H1 (cell line): Measurements from ENCODE around the gene ADGRG2. TPM values are rescaled to one million over a fixed set of nuclear protein-coding genes. Genes with fewer than 3 reads are reported as not detected.

ENCODE experiments used
- CTCF ChIA-PET: fragments of 300-600 bp; sonication (Branson Sonifier 250); formaldehyde crosslinking; loops from one replicate; lab custom pipeline; 2021; ENCODE audit not compliant: partially characterized antibody; lab: Charles Lee
- POLR2A ChIA-PET: fragments of 300-600 bp; sonication (Branson Sonifier 250); formaldehyde crosslinking; loops from one replicate; lab custom pipeline; 2021; ENCODE audit warnings: inconsistent platforms; ENCODE audit not compliant: partially characterized antibody; lab: Charles Lee
- DNase-seq, 2 experiments: peaks; one replicate each; pipeline versions ENCODE4 v3.0.0 to v3.0.0-alpha.2; 2010 to 2022; ENCODE audit warnings: low spot score in 2 of 2, low read depth in 1 of 2, mixed read lengths in 1 of 2
- FAIRE-seq: peaks from 2 replicates; lab custom pipeline; 2011; peaks lifted over from hg19 to GRCh38; lab: Jason Lieb, UNC
- H2AFZ ChIP-seq: 2 replicates; pipeline ENCODE4 v1.8.1; 2012; ENCODE audit warnings: low read length, inconsistent platforms
- H2AK5ac ChIP-seq: 2 replicates; pipeline ENCODE4 v1.6.1; 2013; ENCODE audit warnings: low read depth, low read length
- H2BK120ac ChIP-seq: replicated peaks from 2 replicates; pipeline ENCODE3; 2013; ENCODE audit warnings: low read depth, low read length, inconsistent platforms
- H2BK12ac ChIP-seq: 2 replicates; pipeline ENCODE4 v1.6.1; 2013; ENCODE audit warnings: low read depth, low read length
- H2BK15ac ChIP-seq: 2 replicates; pipeline ENCODE4 v1.6.1; 2013; ENCODE audit warnings: low read length
- H2BK20ac ChIP-seq: 2 replicates; pipeline ENCODE4 v1.6.1; 2013; ENCODE audit warnings: low read length
- H2BK5ac ChIP-seq: 2 replicates; pipeline ENCODE4 v1.6.1; 2013; ENCODE audit warnings: low read depth, low read length
- H3K14ac ChIP-seq: 2 replicates; pipeline ENCODE4 v1.6.1; 2013; ENCODE audit warnings: inconsistent platforms; ENCODE audit not compliant: insufficient read length
- H3K18ac ChIP-seq: 2 replicates; pipeline ENCODE4 v1.6.1; 2013; ENCODE audit warnings: low read length; ENCODE audit errors: extremely low read depth
- H3K23ac ChIP-seq: 2 replicates; pipeline ENCODE4 v1.6.1; 2013; ENCODE audit warnings: inconsistent platforms; ENCODE audit not compliant: insufficient read length
- H3K23me2 ChIP-seq: 2 replicates; pipeline ENCODE4 v1.6.1; 2013; ENCODE audit warnings: low read depth, low read length
- H3K27ac ChIP-seq: 2 replicates; pipeline ENCODE4 v1.6.1; 2011; ENCODE audit warnings: low read depth, low read length, inconsistent platforms
- H3K27me3 ChIP-seq, 4 experiments: replicated peaks in 1 of 4; 1 replicate in 1 of 4; 2 replicates in 3 of 4; pipeline versions ENCODE4 v1.6.1 to v1.8.1; 2011 to 2013; ENCODE audit warnings: low read length in 3 of 4, mild to moderate bottlenecking in 3 of 4, inconsistent platforms in 2 of 4, mixed read lengths in 2 of 4, moderate library complexity in 1 of 4; ENCODE audit not compliant: control insufficient read depth in 3 of 4, insufficient read depth in 3 of 4; ENCODE audit errors: extremely low read depth in 1 of 4
- H3K36me3 ChIP-seq, 4 experiments: 2 replicates each; pipeline versions ENCODE4 v1.6.1 to v1.8.1; 2011 to 2013; ENCODE audit warnings: mild to moderate bottlenecking in 4 of 4, low read length in 3 of 4, moderate library complexity in 2 of 4, control low read depth in 1 of 4, inconsistent platforms in 1 of 4; ENCODE audit not compliant: insufficient read depth in 4 of 4, control insufficient read depth in 2 of 4
- H3K4ac ChIP-seq: replicated peaks from 2 replicates; pipeline ENCODE3; 2013; ENCODE audit warnings: low read length, low read depth, mixed read lengths, inconsistent platforms; ENCODE audit not compliant: insufficient read length
- H3K4me1 ChIP-seq, 4 experiments: replicated peaks in 1 of 4; 1 replicate in 1 of 4; 2 replicates in 3 of 4; pipeline versions ENCODE4 v1.6.1 to v1.8.1; 2011 to 2013; ENCODE audit warnings: low read length in 3 of 4, inconsistent platforms in 2 of 4, mixed read lengths in 1 of 4; ENCODE audit not compliant: insufficient read depth in 4 of 4, control insufficient read depth in 3 of 4
- H3K4me2 ChIP-seq, 2 experiments: 2 replicates each; pipeline versions ENCODE4 v1.6.1 to v1.8.1; 2011 to 2013; ENCODE audit warnings: low read depth in 2 of 2, low read length in 2 of 2, control low read depth in 1 of 2, inconsistent platforms in 1 of 2, mild to moderate bottlenecking in 1 of 2; ENCODE audit not compliant: insufficient read depth in 1 of 2
- H3K4me3 ChIP-seq, 4 experiments: fragments of 200-600, 300-600 bp in 1 of 4; sonication (generic), shearing (Covaris generic), sonication (Bioruptor Twin) in 1 of 4; 2 replicates each; pipeline versions ENCODE4 v1.5.1 to v1.8.1; 2011 to 2016; ENCODE audit warnings: low read length in 4 of 4, low read depth in 3 of 4, control low read depth in 2 of 4, inconsistent platforms in 2 of 4, mild to moderate bottlenecking in 2 of 4, mixed read lengths in 1 of 4, moderate library complexity in 1 of 4; ENCODE audit not compliant: insufficient read depth in 2 of 4; ENCODE audit errors: extremely low read depth in 1 of 4
- H3K56ac ChIP-seq: replicated peaks from 2 replicates; pipeline ENCODE3; 2013; ENCODE audit warnings: low read depth, mild to moderate bottlenecking, mixed read lengths, low read length, inconsistent platforms; ENCODE audit not compliant: insufficient read length
- H3K79me1 ChIP-seq: 2 replicates; pipeline ENCODE4 v1.6.1; 2013; ENCODE audit warnings: low read depth, low read length, control low read depth
- H3K79me2 ChIP-seq, 2 experiments: 2 replicates each; pipeline versions ENCODE4 v1.6.1 to v1.8.1; 2012 to 2013; ENCODE audit warnings: low read length in 2 of 2, mild to moderate bottlenecking in 2 of 2, inconsistent platforms in 1 of 2; ENCODE audit not compliant: insufficient read depth in 2 of 2, control insufficient read depth in 1 of 2
- H3K9ac ChIP-seq, 4 experiments: replicated peaks in 1 of 4; 1 replicate in 1 of 4; 2 replicates in 3 of 4; pipeline versions ENCODE4 v1.6.1 to v1.8.1; 2011 to 2013; ENCODE audit warnings: low read depth in 3 of 4, low read length in 3 of 4, control low read depth in 2 of 4, mild to moderate bottlenecking in 2 of 4, moderate library complexity in 2 of 4, inconsistent platforms in 1 of 4; ENCODE audit errors: extremely low read depth in 1 of 4
- H3K9me3 ChIP-seq, 2 experiments: 2 replicates each; pipeline versions ENCODE4 v1.6.1 to v1.8.1; 2012 to 2013; ENCODE audit warnings: mild to moderate bottlenecking in 2 of 2, moderate library complexity in 2 of 2, control low read depth in 1 of 2, inconsistent platforms in 1 of 2, low read depth in 1 of 2, low read length in 1 of 2, mixed read lengths in 1 of 2; ENCODE audit not compliant: insufficient read depth in 2 of 2
- H4K20me1 ChIP-seq, 2 experiments: replicated peaks in 1 of 2; 2 replicates each; pipeline versions ENCODE3 to v1.8.1; 2011 to 2013; ENCODE audit warnings: inconsistent platforms in 2 of 2, low read length in 2 of 2, mild to moderate bottlenecking in 1 of 2; ENCODE audit not compliant: insufficient read depth in 2 of 2, control insufficient read depth in 1 of 2
- H4K5ac ChIP-seq: 2 replicates; pipeline ENCODE4 v1.6.1; 2013; ENCODE audit warnings: low read length, low read depth, mixed read lengths, inconsistent platforms; ENCODE audit not compliant: insufficient read length
- H4K8ac ChIP-seq: 2 replicates; pipeline ENCODE4 v1.8.0; 2013; ENCODE audit warnings: mild to moderate bottlenecking, moderate library complexity, low read length, inconsistent platforms; ENCODE audit not compliant: insufficient read depth; ENCODE audit errors: extremely low read depth
- H4K91ac ChIP-seq: replicated peaks from 2 replicates; pipeline ENCODE3; 2013; ENCODE audit warnings: low read length, mixed read lengths, inconsistent platforms; ENCODE audit not compliant: insufficient read length
- ASH2L ChIP-seq: fragments of 200-600, 300-600 bp; sonication (generic); IDR thresholded peaks from one replicate; pipeline ENCODE4 v1.7.1; 2017; ENCODE audit warnings: low read length
- BACH1 ChIP-seq: IDR thresholded peaks from 2 replicates; pipeline ENCODE4 v1.6.1; 2012; ENCODE audit warnings: low read length, improper control_type of control experiment
- CBX8 ChIP-seq: fragments of 300-800, 300-1000 bp; sonication (generic); IDR thresholded peaks from 2 replicates; pipeline ENCODE4 v1.7.1; 2016; ENCODE audit warnings: low read depth, low read length, borderline replicate concordance
- CHD2 ChIP-seq: IDR thresholded peaks from 2 replicates; pipeline ENCODE4 v1.6.1; 2012; ENCODE audit warnings: low read length, improper control_type of control experiment
- CTBP2 ChIP-seq: IDR thresholded peaks from 2 replicates; pipeline ENCODE4 v1.7.0; 2011; ENCODE audit warnings: borderline replicate concordance, mild to moderate bottlenecking, moderate library complexity, mixed read lengths, low read length; ENCODE audit not compliant: insufficient read depth, insufficient read length
- EGR1 ChIP-seq: IDR thresholded peaks from 2 replicates; pipeline ENCODE4 v1.6.1; 2011; ENCODE audit warnings: low read depth, low read length, borderline replicate concordance
- EZH2 ChIP-seq: fragments of 200-600 bp; sonication (generic); IDR thresholded peaks from 2 replicates; pipeline ENCODE4 v1.7.1; 2012; ENCODE audit warnings: low read depth, mild to moderate bottlenecking, moderate library complexity, low read length, inconsistent platforms; ENCODE audit not compliant: severe bottlenecking
- GABPA ChIP-seq: IDR thresholded peaks from 2 replicates; pipeline ENCODE4 v1.6.1; 2011; ENCODE audit warnings: mild to moderate bottlenecking, low read length, moderate library complexity, borderline replicate concordance; ENCODE audit not compliant: insufficient read depth
- HDAC6 ChIP-seq: IDR thresholded peaks from one replicate; pipeline ENCODE4 v1.7.1; 2012; ENCODE audit warnings: low read depth, mild to moderate bottlenecking, inconsistent platforms, low read length, moderate library complexity
- MAFK ChIP-seq: IDR thresholded peaks from 2 replicates; pipeline ENCODE4 v1.6.1; 2012; ENCODE audit warnings: low read depth, mild to moderate bottlenecking, improper control_type of control experiment, low read length
- RFX5 ChIP-seq: IDR thresholded peaks from 2 replicates; pipeline ENCODE4 v1.6.1; 2011; ENCODE audit warnings: low read depth, low read length, improper control_type of control experiment, borderline replicate concordance
- SIRT6 ChIP-seq: IDR thresholded peaks from one replicate; pipeline ENCODE4 v1.7.1; 2012; ENCODE audit warnings: low read length, inconsistent platforms
- TAF1 ChIP-seq: IDR thresholded peaks from 2 replicates; pipeline ENCODE4 v1.6.1; 2011; ENCODE audit warnings: mild to moderate bottlenecking, low read depth, low read length
- YY1 ChIP-seq: IDR thresholded peaks from 2 replicates; pipeline ENCODE4 v1.6.1; 2011; ENCODE audit warnings: low read depth, mild to moderate bottlenecking, low read length
- ZNF274 ChIP-seq: IDR thresholded peaks from 2 replicates; pipeline ENCODE4 v1.7.0; 2012; ENCODE audit warnings: low read length, borderline replicate concordance; ENCODE audit errors: extremely low read depth
- WGBS, 2 experiments: shearing (Covaris generic) in 1 of 2; methylation state at CpG; one replicate each; pipeline versions ENCODE4 v1.1.6 to v1.1.7; 2013 to 2015; ENCODE audit warnings: low lambda C conversion rate in 2 of 2, mixed read lengths in 2 of 2, inconsistent platforms in 1 of 2, low coverage in 1 of 2, missing lambda C conversion rate in 1 of 2; ENCODE audit not compliant: insufficient replicate concordance in 2 of 2, insufficient coverage in 1 of 2, insufficient read length in 1 of 2; ENCODE audit errors: extremely low coverage in 1 of 2, missing lambda C conversion rate in 1 of 2; 5-methylcytosine and 5-hydroxymethylcytosine counted together
- polyA plus RNA-seq, 7 experiments: library from polyadenylated mRNA; depleted of rRNA in 3 of 7; stranded (reverse) in 5 of 7; unstranded in 2 of 7; fragments of >200 nt in 5 of 7; fragments of 200-250 nt in 2 of 7; gene quantifications; 1 replicate in 5 of 7; 2 replicates in 1 of 7; 4 replicates in 1 of 7; pipeline versions ENCODE4 v1.2.1 to v1.2.3, GENCODE V29; 2011 to 2013; ENCODE audit warnings: missing spikeins in 2 of 7, mixed read lengths in 2 of 7
- total RNA-seq: library from RNA; stranded (reverse); fragmentation: NEBNext Ultra II Directional; extraction: Animal tissue kit (Norgen Biotek cat#: 25700); gene quantifications from 2 replicates; pipeline ENCODE4 v1.2.1, GENCODE V29; 2021

The ADGRG2 gene
- total and polyA plus RNA-seq, 2 of the 8 experiments (the other 6 are each of a cell fraction or from before 2014, with no cell fraction given) = 8.9 to 13.3 TPM

DNA sequence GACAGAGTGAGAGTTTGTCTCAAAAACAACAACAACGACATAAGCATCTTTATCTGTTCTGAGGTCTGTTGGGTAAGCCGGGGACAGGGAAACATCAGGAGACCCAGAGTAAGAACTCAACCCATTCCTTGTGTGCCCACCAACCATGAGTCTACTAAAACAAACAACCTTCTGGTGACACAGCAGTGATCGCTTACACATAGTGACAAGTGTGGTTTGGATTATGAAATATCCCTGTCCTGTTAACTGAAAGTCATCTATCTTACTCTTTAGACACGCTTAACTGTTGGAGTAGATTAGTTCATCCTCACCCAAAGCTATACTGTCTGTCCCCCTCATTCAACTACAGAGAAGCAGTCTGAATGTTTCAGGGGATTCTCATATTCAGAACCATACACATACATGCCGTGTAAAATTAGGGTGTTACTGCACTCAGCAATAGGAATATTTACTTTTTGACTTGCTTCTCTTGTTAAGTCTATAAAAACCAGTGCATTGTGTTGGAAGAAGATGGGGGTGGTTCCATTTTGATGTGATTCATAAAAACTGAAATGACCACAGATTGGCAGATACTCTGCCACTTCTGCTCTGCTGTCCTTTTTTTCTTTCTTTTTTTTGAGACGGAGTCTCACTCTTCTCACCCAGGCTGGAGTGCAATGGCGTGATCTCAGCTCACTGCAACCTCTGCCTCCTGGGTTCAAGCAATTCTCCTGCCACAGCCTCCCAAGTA, 165.8 kb downstream of the ADGRG2 start:
- Histone ChIP-seq H3K18ac (no peak overlapping the region), H3K4me2 (no peak overlapping the region), H2BK120ac (no peak overlapping the region), H2BK5ac (no peak overlapping the region), H4K91ac (no peak overlapping the region), H2BK15ac (no peak overlapping the region), H2BK12ac (no peak overlapping the region), H4K5ac (no peak overlapping the region), H3K4ac (no peak overlapping the region), H2BK20ac (no peak overlapping the region), H3K23ac (no peak overlapping the region), H3K79me1 (no peaks in the 10 kb centered on the region), H3K27me3 (no peaks in the 10 kb centered on the region), H3K9me3 (no peaks in the 10 kb centered on the region), H4K20me1 (no peaks in the 10 kb centered on the region), H3K4me1 (no peaks in the 10 kb centered on the region), H3K23me2 (no peaks in the 10 kb centered on the region; the same call in 1 of the 2 replicates), H3K56ac (no peak overlapping the region), H3K4me3 (no peak overlapping the region), H2AFZ (no peak overlapping the region), H3K27ac (no peak overlapping the region), H4K8ac (no peak overlapping the region), H2AK5ac (no peak overlapping the region), H3K36me3 (no peaks in the 10 kb centered on the region; a peak in 1 of 8 replicates), H3K9ac (no peak overlapping the region), H3K79me2 (no peaks in the 10 kb centered on the region), H3K14ac (no peak overlapping the region)
- TF ChIP-seq TAF1 (no peak), CBX8 (no peak), HDAC6 (no peak), SIRT6 (no peak), CHD2 (no peak), RFX5 (no peak), ZNF274 (no peak), GABPA (no peak), BACH1 (no peak), EGR1 (no peak), ASH2L (no peak), MAFK (no peak), CTBP2 (no peak), YY1 (no peak), EZH2 (no peak)
- FAIRE-seq (no peak), DNase-seq (no peak)
- CTCF ChIA-PET = no interaction called here
- 93% methylated on average over 7 of the region's 7 CpGs; no CpG with 5 or more reads in 1 of the 2 experiments for WGBS, 2 experiments
- POLR2A ChIA-PET = no interaction called here
